ENCODE results near the gene RUFY4. TPM values are rescaled to one million over a fixed set of nuclear protein-coding genes. Genes with fewer than 3 reads are reported as not detected.
"Not testable (repeated sequence)": the region's sequence is repeated elsewhere in the genome, so short reads cannot be mapped to it uniquely, and the experiment has no call there.

RUFY4 gene
- total and polyA plus RNA-seq, 7 experiments from 2014 or later, result 0.40 to 6.6 (median 2.4) TPM; not detected in 2

- no peaks in the 10 kb centered on the region for H3K4me1 Mint-ChIP-seq
- peaks cover 0 to 1% (median 0%) of the 10 kb centered on the region in 5 donors for H3K36me3 Mint-ChIP-seq
Measured at GRCh38 chr2:218093879-218094278, 24.8 kb downstream of the RUFY4 start.

DNA sequence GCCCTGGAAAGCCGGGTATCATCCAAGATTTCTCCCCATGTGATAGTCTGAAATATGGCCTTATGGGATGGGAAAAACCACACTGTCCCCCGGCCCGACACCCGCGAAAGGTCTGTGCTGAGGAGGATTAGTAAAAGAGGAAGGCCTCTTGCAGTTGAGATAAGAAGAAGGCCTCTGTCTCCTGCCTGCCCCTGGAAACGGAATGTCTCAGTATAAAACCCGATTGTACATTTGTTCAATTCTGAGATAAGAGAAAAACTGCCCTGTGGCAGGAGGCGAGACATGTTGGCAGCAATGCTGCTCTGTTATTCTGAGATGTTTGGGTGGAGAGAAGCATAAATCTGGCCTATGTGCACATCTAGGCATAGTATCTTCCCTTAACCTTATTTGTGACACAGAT lies 26.8 kb downstream of the RUFY4 start:
- ChIA-PET CTCF (no interaction called here), POLR2A (no interaction called here)
- H3K36me3 Mint-ChIP-seq, result peaks cover 0 to 1% (median 0%) of the 10 kb centered on the region in 5 donors

More at GRCh38 chr2:218093879-218094278, 24.8 kb downstream of the RUFY4 start:
- H3K9me3 Mint-ChIP-seq, result peaks cover 0 to 2% (median 0%) of the 10 kb centered on the region in 11 donors
- no peak overlapping the region for H3K4me3 Mint-ChIP-seq
- H3K27ac ChIP-seq (ENCODE audit: low read depth, low read length), result no peak overlapping the region
- no peaks in the 10 kb centered on the region for H3K27me3 ChIP-seq (ENCODE audit: control insufficient read depth in 2 of 2, insufficient read depth in 2 of 2, low read length in 2 of 2)
- intact Hi-C loops (cut with micrococcal nuclease), result no loop called here
- H3K9me3 ChIP-seq (ENCODE audit: control insufficient read depth in 2 of 3, low read length in 3 of 3), result no peaks in the 10 kb centered on the region
- peaks cover 0 to 15% (median under 1%) of the 10 kb centered on the region in 5 donors for H3K27me3 Mint-ChIP-seq
- no peaks in the 10 kb centered on the region for H3K36me3 ChIP-seq (ENCODE audit: control insufficient read depth in 2 of 3, insufficient read depth in 3 of 3, low read length in 3 of 3)
- no peak overlapping the region for H3K27ac Mint-ChIP-seq
- H3K4me3 ChIP-seq (ENCODE audit: low read length), result no peak overlapping the region
- ChIA-PET CTCF (no interaction called here), POLR2A (no interaction called here)
- ATAC-seq, result no peak
- DNase-seq, result no peak
- H3K4me1 ChIP-seq (ENCODE audit: control insufficient read depth in 2 of 2, insufficient read depth in 2 of 2, low read length in 2 of 2), result no peaks in the 10 kb centered on the region

GRCh38 chr2:218097975-218098374 lies 28.9 kb downstream of the RUFY4 start:
- Histone ChIP-seq H3K36me3 (ENCODE audit: control insufficient read depth in 2 of 3, insufficient read depth in 3 of 3, low read length in 3 of 3) (no peaks in the 10 kb centered on the region), H3K27me3 (ENCODE audit: control insufficient read depth in 2 of 2, insufficient read depth in 2 of 2, low read length in 2 of 2) (no peaks in the 10 kb centered on the region), H3K27ac (ENCODE audit: low read depth, low read length) (no peak overlapping the region), H3K9me3 (ENCODE audit: control insufficient read depth in 2 of 3, low read length in 3 of 3) (no peaks in the 10 kb centered on the region), H3K4me3 (ENCODE audit: low read length) (no peak overlapping the region), H3K4me1 (ENCODE audit: control insufficient read depth in 2 of 2, insufficient read depth in 2 of 2, low read length in 2 of 2) (no peaks in the 10 kb centered on the region)
- H3K27me3 Mint-ChIP-seq, result peaks cover 0 to 31% (median 12%) of the 10 kb centered on the region in 5 donors
- H3K36me3 Mint-ChIP-seq, result peaks cover 0 to 1% (median 0%) of the 10 kb centered on the region in 5 donors
- no peak overlapping the region for H3K27ac Mint-ChIP-seq
- no peak for DNase-seq
- no peak for ATAC-seq
- H3K9me3 Mint-ChIP-seq, result peaks cover 0 to 2% (median 0%) of the 10 kb centered on the region in 11 donors
- intact Hi-C loops (cut with micrococcal nuclease), result no loop called here
- H3K4me3 Mint-ChIP-seq, result no peak overlapping the region
- ChIA-PET POLR2A (no interaction called here), CTCF (interaction anchor here (0.6 kb wide), 1 partner anchor 550 kb away, joined by 3 read pairs; no protein-coding TSS in a partner anchor)
- no peaks in the 10 kb centered on the region for H3K4me1 Mint-ChIP-seq

More for the DNA sequence above, 26.8 kb downstream of the RUFY4 start:
- Histone ChIP-seq H3K27me3 (ENCODE audit: control insufficient read depth in 2 of 2, insufficient read depth in 2 of 2, low read length in 2 of 2) (no peaks in the 10 kb centered on the region), H3K36me3 (ENCODE audit: control insufficient read depth in 2 of 3, insufficient read depth in 3 of 3, low read length in 3 of 3) (no peaks in the 10 kb centered on the region), H3K27ac (ENCODE audit: low read depth, low read length) (no peak overlapping the region), H3K4me1 (ENCODE audit: control insufficient read depth in 2 of 2, insufficient read depth in 2 of 2, low read length in 2 of 2) (no peaks in the 10 kb centered on the region), H3K9me3 (ENCODE audit: control insufficient read depth in 2 of 3, low read length in 3 of 3) (no peaks in the 10 kb centered on the region), H3K4me3 (ENCODE audit: low read length) (no peak overlapping the region)
- intact Hi-C loops (cut with micrococcal nuclease), result no loop called here
- Mint-ChIP-seq H3K27me3 (peaks cover 0 to 27% (median 8%) of the 10 kb centered on the region in 5 donors), H3K4me3 (no peak overlapping the region), H3K27ac (no peak overlapping the region), H3K9me3 (no peaks in the 10 kb centered on the region), H3K4me1 (no peaks in the 10 kb centered on the region)
- ATAC-seq, result no peak
- DNase-seq, result no peak

- intact Hi-C loops (cut with micrococcal nuclease); H3K4me3 Mint-ChIP-seq; H3K27me3 ChIP-seq (ENCODE audit: control insufficient read depth in 2 of 2, insufficient read depth in 2 of 2, low read length in 2 of 2); POLR2A ChIA-PET; H3K27ac Mint-ChIP-seq; H3K36me3 ChIP-seq (ENCODE audit: control insufficient read depth in 2 of 3, insufficient read depth in 3 of 3, low read length in 3 of 3); DNase-seq; H3K4me1 ChIP-seq (ENCODE audit: control insufficient read depth in 2 of 2, insufficient read depth in 2 of 2, low read length in 2 of 2); H3K4me1 Mint-ChIP-seq; H3K36me3 Mint-ChIP-seq; ATAC-seq; H3K27ac ChIP-seq (ENCODE audit: low read depth, low read length); H3K9me3 ChIP-seq (ENCODE audit: control insufficient read depth in 2 of 3, low read length in 3 of 3); H3K4me3 ChIP-seq (ENCODE audit: low read length): not testable (repeated sequence)
- peaks cover 8 to 44% (median 21%) of the 10 kb centered on the region in 11 donors for H3K9me3 Mint-ChIP-seq
- peaks cover 24 to 51% (median 39%) of the 10 kb centered on the region in 5 donors for H3K27me3 Mint-ChIP-seq
- CTCF ChIA-PET, result interaction anchor here (0.7 kb wide), 1 partner anchor 32 kb away, joined by 4 read pairs; no protein-coding TSS in a partner anchor
Measured at GRCh38 chr2:218108834-218109233, 39.8 kb downstream of the RUFY4 start.

DNA sequence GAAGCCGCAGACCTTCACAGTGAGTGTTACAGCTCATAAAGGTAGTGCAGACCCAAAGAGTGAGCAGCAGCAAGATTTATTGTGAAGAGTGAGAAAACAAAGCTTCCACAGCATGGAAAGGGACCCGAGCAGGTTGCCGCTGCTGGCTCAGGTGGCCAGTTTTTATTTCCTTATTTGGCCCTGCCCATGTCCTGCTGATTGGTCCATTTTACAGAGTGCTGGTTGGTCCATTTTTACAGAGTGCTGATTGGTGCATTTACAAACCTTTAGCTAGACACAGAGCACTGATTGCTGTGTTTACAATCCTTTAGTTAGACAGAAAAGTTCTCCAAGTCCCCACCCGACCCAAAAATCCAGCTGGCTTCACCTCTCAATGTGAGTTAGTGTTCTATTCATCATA lies 52.7 kb downstream of the RUFY4 start:
- H3K27ac ChIP-seq (ENCODE audit: low read depth, low read length); CTCF ChIA-PET; H3K4me1 ChIP-seq (ENCODE audit: control insufficient read depth in 2 of 2, insufficient read depth in 2 of 2, low read length in 2 of 2); H3K27ac Mint-ChIP-seq; ATAC-seq; POLR2A ChIA-PET; H3K4me3 Mint-ChIP-seq; DNase-seq; H3K4me3 ChIP-seq (ENCODE audit: low read length); H3K36me3 ChIP-seq (ENCODE audit: control insufficient read depth in 2 of 3, insufficient read depth in 3 of 3, low read length in 3 of 3); intact Hi-C loops (cut with micrococcal nuclease); H3K9me3 ChIP-seq (ENCODE audit: control insufficient read depth in 2 of 3, low read length in 3 of 3); H3K27me3 ChIP-seq (ENCODE audit: control insufficient read depth in 2 of 2, insufficient read depth in 2 of 2, low read length in 2 of 2): not testable (repeated sequence)
- Mint-ChIP-seq H3K27me3 (peaks cover 10 to 17% (median 10%) of the 10 kb centered on the region in 5 donors), H3K4me1 (peaks cover 5 to 15% (median 9%) of the 10 kb centered on the region in 7 donors), H3K36me3 (peaks cover 0 to 16% (median 0%) of the 10 kb centered on the region in 5 donors), H3K9me3 (peaks cover 5 to 67% (median 22%) of the 10 kb centered on the region in 11 donors)

GRCh38 chr2:218122286-218122685 lies 53.2 kb downstream of the RUFY4 start:
- Mint-ChIP-seq H3K4me1 (peaks cover 5 to 15% (median 9%) of the 10 kb centered on the region in 7 donors), H3K27me3 (peaks cover 10 to 17% (median 10%) of the 10 kb centered on the region in 5 donors), H3K9me3 (peaks cover 5 to 62% (median 20%) of the 10 kb centered on the region in 11 donors), H3K36me3 (peaks cover 0 to 16% (median 0%) of the 10 kb centered on the region in 5 donors)
- H3K36me3 ChIP-seq (ENCODE audit: control insufficient read depth in 2 of 3, insufficient read depth in 3 of 3, low read length in 3 of 3); H3K27ac ChIP-seq (ENCODE audit: low read depth, low read length); ATAC-seq; H3K27me3 ChIP-seq (ENCODE audit: control insufficient read depth in 2 of 2, insufficient read depth in 2 of 2, low read length in 2 of 2); H3K27ac Mint-ChIP-seq; H3K4me3 ChIP-seq (ENCODE audit: low read length); POLR2A ChIA-PET; H3K4me3 Mint-ChIP-seq; H3K9me3 ChIP-seq (ENCODE audit: control insufficient read depth in 2 of 3, low read length in 3 of 3); DNase-seq; intact Hi-C loops (cut with micrococcal nuclease); H3K4me1 ChIP-seq (ENCODE audit: control insufficient read depth in 2 of 2, insufficient read depth in 2 of 2, low read length in 2 of 2): not testable (repeated sequence)
- CTCF ChIA-PET, result interaction anchor here (0.7 kb wide), 1 partner anchor 1004 kb away, joined by 3 read pairs; no protein-coding TSS in a partner anchor

DNA sequence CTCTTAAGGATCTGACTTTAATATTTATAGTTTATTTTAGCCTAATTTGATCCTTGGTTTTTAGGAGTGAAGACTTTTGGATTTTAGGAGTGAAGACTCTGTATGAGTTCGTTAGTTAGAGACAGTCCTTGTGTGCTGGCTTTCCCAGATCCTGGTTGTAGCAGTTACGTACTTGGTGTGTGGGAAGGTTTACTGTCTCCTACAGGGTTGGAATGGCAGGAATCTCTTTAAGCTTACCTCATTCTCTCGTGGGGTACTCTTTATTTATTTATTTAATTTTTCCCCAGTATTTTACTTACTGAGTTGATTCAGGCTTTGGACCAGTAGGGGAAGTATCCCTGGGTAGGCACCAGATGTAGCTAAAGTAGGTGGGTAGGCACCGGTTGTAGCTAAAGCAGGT lies 54.9 kb downstream of the RUFY4 start:
- Mint-ChIP-seq H3K4me1 (peaks cover 5 to 15% (median 9%) of the 10 kb centered on the region in 7 donors), H3K4me3 (no peak overlapping the region), H3K9me3 (peaks cover 5 to 45% (median 15%) of the 10 kb centered on the region in 11 donors), H3K27ac (no peak overlapping the region), H3K36me3 (peaks cover 0 to 8% (median 0%) of the 10 kb centered on the region in 5 donors), H3K27me3 (peaks cover 10 to 17% (median 14%) of the 10 kb centered on the region in 5 donors)
- intact Hi-C loops (cut with micrococcal nuclease), result no loop called here
- Histone ChIP-seq H3K27me3 (ENCODE audit: control insufficient read depth in 2 of 2, insufficient read depth in 2 of 2, low read length in 2 of 2) (peaks cover 0 to 7% of the 10 kb centered on the region in 2 donors), H3K27ac (ENCODE audit: low read depth, low read length) (no peak overlapping the region), H3K36me3 (ENCODE audit: control insufficient read depth in 2 of 3, insufficient read depth in 3 of 3, low read length in 3 of 3) (no peaks in the 10 kb centered on the region), H3K4me3 (ENCODE audit: low read length) (no peak overlapping the region), H3K9me3 (ENCODE audit: control insufficient read depth in 2 of 3, low read length in 3 of 3) (no peaks in the 10 kb centered on the region), H3K4me1 (ENCODE audit: control insufficient read depth in 2 of 2, insufficient read depth in 2 of 2, low read length in 2 of 2) (no peaks in the 10 kb centered on the region)
- DNase-seq (no peak), ATAC-seq (no peak)
- POLR2A ChIA-PET, result interaction anchor here (0.6 kb wide), 2 partner anchors 13 to 22 kb away, joined by 3 to 4 read pairs; no protein-coding TSS in a partner anchor
- CTCF ChIA-PET, result no interaction called here

Measured in naive thymus-derived CD4-positive, alpha-beta T cell (primary cell).